Neural cell (in vitro differentiated cells): Measurements from ENCODE around the gene SMIM29. TPM values are rescaled to one million over a fixed set of nuclear protein-coding genes. Genes with fewer than 3 reads are reported as not detected.

Experiments used
- H2AFZ ChIP-seq: fragments of 200-600, 300-800 bp; sonication (generic), shearing (Covaris generic); 2 replicates; pipeline ENCODE4 v1.6.0; 2014; ENCODE audit warnings: low read depth, mild to moderate bottlenecking, antibody characterized with exemption, low read length, moderate library complexity
- H3F3A ChIP-seq: fragments of 200-600 bp; shearing (Covaris generic); 2 replicates; pipeline ENCODE4 v1.6.1; 2016; ENCODE audit warnings: mild to moderate bottlenecking, moderate library complexity, mixed read lengths, antibody characterized with exemption, low read length; ENCODE audit not compliant: insufficient read depth, poor library complexity, severe bottlenecking
- H3K27ac ChIP-seq: fragments of 200-600, 300-800 bp; sonication (generic), shearing (Covaris generic); 2 replicates; pipeline ENCODE4 v1.5.1; 2014; ENCODE audit warnings: mild to moderate bottlenecking, low read length, moderate library complexity
- H3K27me3 ChIP-seq: fragments of 300-800, 200-600 bp; sonication (generic), shearing (Covaris generic); 2 replicates; pipeline ENCODE4 v1.6.0; 2014; ENCODE audit warnings: mild to moderate bottlenecking, low read depth, low read length, moderate library complexity; ENCODE audit not compliant: insufficient read depth
- H3K36me3 ChIP-seq: fragments of 300-800, 200-600 bp; sonication (generic), shearing (Covaris generic); 2 replicates; pipeline ENCODE4 v1.5.1; 2014; ENCODE audit warnings: mild to moderate bottlenecking, antibody characterized with exemption, low read length, moderate library complexity; ENCODE audit not compliant: insufficient read depth
- H3K4me2 ChIP-seq: fragments of 300-800, 200-600 bp; sonication (generic), shearing (Covaris generic); 2 replicates; pipeline ENCODE4 v1.6.0; 2014; ENCODE audit warnings: mild to moderate bottlenecking, low read length
- H3K4me3 ChIP-seq: fragments of 300-800, 200-600 bp; sonication (generic), shearing (Covaris generic); 2 replicates; pipeline ENCODE4 v1.5.1; 2014; ENCODE audit warnings: mild to moderate bottlenecking, low read length, moderate library complexity
- H3K79me2 ChIP-seq: fragments of 200-600 bp; shearing (Covaris generic); replicated peaks from 2 replicates; pipeline ENCODE4 v1.6.0; 2014; ENCODE audit warnings: mild to moderate bottlenecking, low read length, moderate library complexity; ENCODE audit not compliant: insufficient read depth
- H3K9ac ChIP-seq: fragments of 300-800, 200-600 bp; sonication (generic), shearing (Covaris generic); 2 replicates; pipeline ENCODE4 v1.6.1; 2016; ENCODE audit warnings: mild to moderate bottlenecking, low read length, mixed read lengths
- H3K9me2 ChIP-seq: fragments of 200-600 bp; shearing (Covaris generic); 2 replicates; pipeline ENCODE4 v1.6.1; 2016; ENCODE audit warnings: mild to moderate bottlenecking, low read length, mixed read lengths; ENCODE audit not compliant: insufficient read depth
- H3K9me3 ChIP-seq: fragments of 200-600, 300-800 bp; sonication (generic), shearing (Covaris generic); 2 replicates; pipeline ENCODE4 v1.6.1; 2016; ENCODE audit warnings: mild to moderate bottlenecking, mixed run types, low read length, moderate library complexity, mixed read lengths
- H4K20me1 ChIP-seq: fragments of 200-600 bp; shearing (Covaris generic); 2 replicates; pipeline ENCODE4 v1.6.1; 2016; ENCODE audit warnings: mild to moderate bottlenecking, mixed run types; ENCODE audit not compliant: insufficient read depth
- EP300 ChIP-seq: fragments of 450-650 bp; conservative IDR thresholded peaks from 2 replicates; pipeline ENCODE4 v1.6.1; 2014; ENCODE audit warnings: antibody characterized with exemption, mild to moderate bottlenecking, moderate library complexity; ENCODE audit not compliant: poor library complexity, severe bottlenecking
- EZH2 ChIP-seq: fragments of 200-600, 300-800 bp; shearing (Covaris generic), sonication (generic); IDR thresholded peaks from 2 replicates; pipeline ENCODE4 v1.6.1; 2014; ENCODE audit warnings: antibody characterized with exemption, low read length, borderline replicate concordance, mild to moderate bottlenecking; ENCODE audit not compliant: insufficient read depth, poor library complexity, severe bottlenecking
- MXI1 ChIP-seq: fragments of 450-650 bp; conservative IDR thresholded peaks from 2 replicates; pipeline ENCODE4 v1.6.1; 2014; ENCODE audit warnings: antibody characterized with exemption, mild to moderate bottlenecking; ENCODE audit not compliant: poor library complexity, severe bottlenecking
- POLR2AphosphoS5 ChIP-seq: IDR thresholded peaks from 2 replicates; pipeline ENCODE4 v1.6.1; 2012
- RAD21 ChIP-seq: fragments of 450-650 bp; conservative IDR thresholded peaks from 2 replicates; pipeline ENCODE4 v1.6.1; 2014; ENCODE audit warnings: antibody characterized with exemption, mild to moderate bottlenecking, moderate library complexity
- SMC3 ChIP-seq: fragments of 450-650 bp; conservative IDR thresholded peaks from 2 replicates; pipeline ENCODE4 v1.6.1; 2014; ENCODE audit warnings: antibody characterized with exemption, mild to moderate bottlenecking, moderate library complexity; ENCODE audit not compliant: poor library complexity
- TAF1 ChIP-seq: IDR thresholded peaks from 2 replicates; pipeline ENCODE4 v1.6.1; 2012; ENCODE audit warnings: low read depth
- polyA plus RNA-seq: library from polyadenylated mRNA; depleted of rRNA; stranded (reverse); fragments of >200 nt; gene quantifications from 2 replicates; pipeline ENCODE4 v1.2.3, GENCODE V29; 2014
- TF ChIP-seq, protein P1 (sequence below): IDR thresholded peaks from 2 replicates; pipeline ENCODE4 v1.6.1; 2012; ENCODE audit warnings: borderline replicate concordance
- TF ChIP-seq, protein P2 (sequence below): fragments of 450-650 bp; IDR thresholded peaks from 2 replicates; pipeline ENCODE4 v1.5.1; 2014; ENCODE audit warnings: antibody characterized with exemption, mild to moderate bottlenecking, moderate library complexity; ENCODE audit not compliant: poor library complexity, severe bottlenecking

SMIM29 gene
- polyA plus RNA-seq, 1 donor from 2014 or later = 82.1 TPM

DNA sequence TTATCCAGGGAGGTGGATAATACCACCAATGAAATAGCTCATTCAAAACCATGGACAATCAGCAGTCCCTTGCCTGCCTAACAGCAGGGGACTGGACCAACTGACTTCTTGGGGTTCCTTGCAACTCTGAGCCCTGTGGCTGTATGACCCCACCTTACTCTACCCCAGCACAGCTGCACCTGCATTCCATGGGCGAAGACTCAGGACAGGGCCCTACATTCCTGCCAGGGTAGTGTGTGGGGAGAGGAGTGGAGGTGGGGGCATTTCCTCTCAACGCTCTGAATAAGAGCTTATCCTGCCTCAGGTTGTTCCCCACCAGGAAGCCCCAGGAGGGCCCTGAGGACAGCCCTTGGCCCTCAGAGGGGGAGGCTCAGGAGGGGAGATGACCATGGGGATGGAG, 42.9 kb downstream of the SMIM29 start:
- Histone ChIP-seq H4K20me1 (no peaks in the 10 kb centered on the region), H3K4me3 (no peak overlapping the region), H3K4me2 (no peak overlapping the region), H3K27ac (no peak overlapping the region), H3K27me3 (no peaks in the 10 kb centered on the region), H3K9me3 (no peaks in the 10 kb centered on the region), H3K9me2 (no peaks in the 10 kb centered on the region), H3K9ac (no peak overlapping the region), H3K36me3 (no peaks in the 10 kb centered on the region), H2AFZ (no peak overlapping the region), H3F3A (no peaks in the 10 kb centered on the region), H3K79me2 (no peaks in the 10 kb centered on the region)
- TF ChIP-seq, protein P1, sequence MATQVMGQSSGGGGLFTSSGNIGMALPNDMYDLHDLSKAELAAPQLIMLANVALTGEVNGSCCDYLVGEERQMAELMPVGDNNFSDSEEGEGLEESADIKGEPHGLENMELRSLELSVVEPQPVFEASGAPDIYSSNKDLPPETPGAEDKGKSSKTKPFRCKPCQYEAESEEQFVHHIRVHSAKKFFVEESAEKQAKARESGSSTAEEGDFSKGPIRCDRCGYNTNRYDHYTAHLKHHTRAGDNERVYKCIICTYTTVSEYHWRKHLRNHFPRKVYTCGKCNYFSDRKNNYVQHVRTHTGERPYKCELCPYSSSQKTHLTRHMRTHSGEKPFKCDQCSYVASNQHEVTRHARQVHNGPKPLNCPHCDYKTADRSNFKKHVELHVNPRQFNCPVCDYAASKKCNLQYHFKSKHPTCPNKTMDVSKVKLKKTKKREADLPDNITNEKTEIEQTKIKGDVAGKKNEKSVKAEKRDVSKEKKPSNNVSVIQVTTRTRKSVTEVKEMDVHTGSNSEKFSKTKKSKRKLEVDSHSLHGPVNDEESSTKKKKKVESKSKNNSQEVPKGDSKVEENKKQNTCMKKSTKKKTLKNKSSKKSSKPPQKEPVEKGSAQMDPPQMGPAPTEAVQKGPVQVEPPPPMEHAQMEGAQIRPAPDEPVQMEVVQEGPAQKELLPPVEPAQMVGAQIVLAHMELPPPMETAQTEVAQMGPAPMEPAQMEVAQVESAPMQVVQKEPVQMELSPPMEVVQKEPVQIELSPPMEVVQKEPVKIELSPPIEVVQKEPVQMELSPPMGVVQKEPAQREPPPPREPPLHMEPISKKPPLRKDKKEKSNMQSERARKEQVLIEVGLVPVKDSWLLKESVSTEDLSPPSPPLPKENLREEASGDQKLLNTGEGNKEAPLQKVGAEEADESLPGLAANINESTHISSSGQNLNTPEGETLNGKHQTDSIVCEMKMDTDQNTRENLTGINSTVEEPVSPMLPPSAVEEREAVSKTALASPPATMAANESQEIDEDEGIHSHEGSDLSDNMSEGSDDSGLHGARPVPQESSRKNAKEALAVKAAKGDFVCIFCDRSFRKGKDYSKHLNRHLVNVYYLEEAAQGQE = no peak
- TF ChIP-seq, protein P2, sequence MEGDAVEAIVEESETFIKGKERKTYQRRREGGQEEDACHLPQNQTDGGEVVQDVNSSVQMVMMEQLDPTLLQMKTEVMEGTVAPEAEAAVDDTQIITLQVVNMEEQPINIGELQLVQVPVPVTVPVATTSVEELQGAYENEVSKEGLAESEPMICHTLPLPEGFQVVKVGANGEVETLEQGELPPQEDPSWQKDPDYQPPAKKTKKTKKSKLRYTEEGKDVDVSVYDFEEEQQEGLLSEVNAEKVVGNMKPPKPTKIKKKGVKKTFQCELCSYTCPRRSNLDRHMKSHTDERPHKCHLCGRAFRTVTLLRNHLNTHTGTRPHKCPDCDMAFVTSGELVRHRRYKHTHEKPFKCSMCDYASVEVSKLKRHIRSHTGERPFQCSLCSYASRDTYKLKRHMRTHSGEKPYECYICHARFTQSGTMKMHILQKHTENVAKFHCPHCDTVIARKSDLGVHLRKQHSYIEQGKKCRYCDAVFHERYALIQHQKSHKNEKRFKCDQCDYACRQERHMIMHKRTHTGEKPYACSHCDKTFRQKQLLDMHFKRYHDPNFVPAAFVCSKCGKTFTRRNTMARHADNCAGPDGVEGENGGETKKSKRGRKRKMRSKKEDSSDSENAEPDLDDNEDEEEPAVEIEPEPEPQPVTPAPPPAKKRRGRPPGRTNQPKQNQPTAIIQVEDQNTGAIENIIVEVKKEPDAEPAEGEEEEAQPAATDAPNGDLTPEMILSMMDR = no peak
- TF ChIP-seq POLR2AphosphoS5 = no peak
- no peak for TF ChIP-seq EZH2
- no peak for TF ChIP-seq EP300
- TF ChIP-seq TAF1 = no peak
- no peak for TF ChIP-seq RAD21
- TF ChIP-seq SMC3 = no peak
- TF ChIP-seq MXI1 = no peak

DNA sequence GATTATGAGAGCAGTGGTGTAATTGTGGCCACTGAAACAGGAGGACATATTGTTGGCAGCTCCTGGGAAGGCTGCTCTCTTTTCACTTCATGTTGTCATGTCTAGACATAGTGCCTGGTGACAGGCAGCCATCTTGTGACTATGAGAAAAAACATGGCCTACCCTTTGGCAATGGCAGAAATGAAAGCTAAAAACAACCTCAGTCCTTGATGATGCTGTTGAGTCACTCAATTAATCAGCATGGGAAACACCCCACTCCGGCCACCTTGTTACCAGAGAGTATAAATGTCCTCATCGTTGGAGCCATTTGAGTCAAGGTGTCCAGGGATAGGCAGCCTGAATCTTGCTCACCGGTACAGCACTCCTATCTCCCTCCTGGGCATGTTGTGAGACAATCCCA, 43.3 kb downstream of the SMIM29 start:
- no peaks in the 10 kb centered on the region for H3K27me3 ChIP-seq
- H3K27ac ChIP-seq = no peak overlapping the region
- H3K9me2 ChIP-seq = no peaks in the 10 kb centered on the region
- H3K4me3 ChIP-seq = no peak overlapping the region
- no peak overlapping the region for H3K9ac ChIP-seq
- H3F3A ChIP-seq = no peaks in the 10 kb centered on the region
- no peaks in the 10 kb centered on the region for H3K9me3 ChIP-seq
- H3K79me2 ChIP-seq = no peaks in the 10 kb centered on the region
- H3K36me3 ChIP-seq = no peaks in the 10 kb centered on the region
- H4K20me1 ChIP-seq = no peaks in the 10 kb centered on the region
- H3K4me2 ChIP-seq = no peak overlapping the region
- TF ChIP-seq TAF1 (no peak), POLR2AphosphoS5 (no peak), EP300 (no peak), MXI1 (no peak), SMC3 (no peak), EZH2 (no peak), RAD21 (no peak)
- TF ChIP-seq, protein P1 = no peak
- TF ChIP-seq, protein P2 = no peak
- no peak overlapping the region for H2AFZ ChIP-seq
